ENCODE data around the gene NELL2. TPM values are rescaled to one million over a fixed set of nuclear protein-coding genes. Genes with fewer than 3 reads are reported as not detected.
A peak's percentile ranks its signal among the peaks of the same experiment; 100 is the strongest.

Gene NELL2
- total and polyA plus RNA-seq, 9 of the 15 experiments (the other 6 are each of a cell fraction or from before 2014, with no cell fraction given) = 0.32 to 1.1 (median 0.53) TPM

DNA sequence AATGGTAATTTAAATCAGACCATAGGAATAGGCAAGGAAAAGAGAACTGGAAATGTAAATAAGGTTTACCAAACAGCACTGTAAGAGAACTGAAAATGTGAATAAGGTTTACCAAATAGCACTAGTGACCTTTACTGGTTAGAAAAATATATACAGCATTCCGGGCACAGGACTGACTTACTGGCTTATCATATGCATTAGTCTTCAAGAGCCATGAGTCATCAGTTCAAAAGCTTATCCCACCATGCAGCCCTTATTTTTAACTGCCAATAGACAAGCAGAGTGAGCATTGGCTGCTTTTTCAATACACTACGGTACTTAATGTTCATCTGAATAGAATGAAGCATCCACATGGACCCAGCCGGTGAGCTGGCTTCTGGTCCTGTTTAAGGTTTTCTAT lies 13.0 kb upstream of the NELL2 start (continued):
- TF ChIP-seq TEAD4 (IDR thresholded peaks at IDR 0.05; ENCODE audit: low read length) = peak; percentile 85
- no peak for TF ChIP-seq TEAD4 (CRISPR knock-in tag; IDR thresholded peaks at IDR 0.05; ENCODE audit: borderline replicate concordance)
- TF ChIP-seq EP300 (IDR thresholded peaks at IDR 0.05; ENCODE audit: low read length) = peak; percentile 76
- TF ChIP-seq STAT5A (IDR thresholded peaks at IDR 0.05; ENCODE audit: borderline replicate concordance, low read length) = peak; percentile 51; the same call in 1 of the 2 replicates
- TF ChIP-seq, protein P1, sequence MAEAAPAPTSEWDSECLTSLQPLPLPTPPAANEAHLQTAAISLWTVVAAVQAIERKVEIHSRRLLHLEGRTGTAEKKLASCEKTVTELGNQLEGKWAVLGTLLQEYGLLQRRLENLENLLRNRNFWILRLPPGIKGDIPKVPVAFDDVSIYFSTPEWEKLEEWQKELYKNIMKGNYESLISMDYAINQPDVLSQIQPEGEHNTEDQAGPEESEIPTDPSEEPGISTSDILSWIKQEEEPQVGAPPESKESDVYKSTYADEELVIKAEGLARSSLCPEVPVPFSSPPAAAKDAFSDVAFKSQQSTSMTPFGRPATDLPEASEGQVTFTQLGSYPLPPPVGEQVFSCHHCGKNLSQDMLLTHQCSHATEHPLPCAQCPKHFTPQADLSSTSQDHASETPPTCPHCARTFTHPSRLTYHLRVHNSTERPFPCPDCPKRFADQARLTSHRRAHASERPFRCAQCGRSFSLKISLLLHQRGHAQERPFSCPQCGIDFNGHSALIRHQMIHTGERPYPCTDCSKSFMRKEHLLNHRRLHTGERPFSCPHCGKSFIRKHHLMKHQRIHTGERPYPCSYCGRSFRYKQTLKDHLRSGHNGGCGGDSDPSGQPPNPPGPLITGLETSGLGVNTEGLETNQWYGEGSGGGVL (CRISPR knock-in tag; IDR thresholded peaks at IDR 0.05) = no peak
- TF ChIP-seq ARID1B (IDR thresholded peaks at IDR 0.05) = peak; percentile 87
- peak; percentile 34 for TF ChIP-seq DACH1 (IDR thresholded peaks at IDR 0.05; ENCODE audit: partially characterized antibody)
- peak; percentile 75 for TF ChIP-seq SMARCA4 (IDR thresholded peaks at IDR 0.05)
- TF ChIP-seq FOXM1 (IDR thresholded peaks at IDR 0.05; ENCODE audit: low read depth) = peak; percentile 64
- no peak for TF ChIP-seq FOXM1 (CRISPR knock-in tag; IDR thresholded peaks at IDR 0.05; ENCODE audit: low read depth)
- peak; percentile 56; the same call in 1 of the 2 replicates for TF ChIP-seq PML (IDR thresholded peaks at IDR 0.05; ENCODE audit: low read length)
- peak; percentile 86 for TF ChIP-seq JUND (IDR thresholded peaks at IDR 0.05; ENCODE audit: borderline replicate concordance, low read depth, low read length)
- TF ChIP-seq JUND (tag; IDR thresholded peaks at IDR 0.05; ENCODE audit: borderline replicate concordance, low read depth, low read length) = peak; percentile 91
- no peak for TF ChIP-seq SP2 (IDR thresholded peaks at IDR 0.05; ENCODE audit: extremely low read depth, low read depth, low read length, poor library complexity, severe bottlenecking)
- peak; percentile 69 for TF ChIP-seq FOSL1 (tag; conservative IDR thresholded peaks at IDR 0.05)
- TF ChIP-seq MTA2 (IDR thresholded peaks at IDR 0.05; ENCODE audit: low read depth) = peak; percentile 68
- peak; percentile 71 for TF ChIP-seq CBFA2T2 (conservative IDR thresholded peaks at IDR 0.05)

All from K562 (cell line).